Tibial nerve (tissue), 4 donors: ENCODE results near the gene OR1K1. TPM values are rescaled to one million over a fixed set of nuclear protein-coding genes. Genes with fewer than 3 reads are reported as not detected.
"Not testable (repeated sequence)": the region's sequence is repeated elsewhere in the genome, so short reads cannot be mapped to it uniquely, and the experiment has no call there.

Source experiments
- DNase-seq, 2 donors: peaks; one replicate each; pipeline ENCODE4 v3.0.0-alpha.2; 2019; ENCODE audit warnings: low spot score in 2 of 2
- H3K27ac ChIP-seq, 4 donors: fragments of 200-600 bp; sonication (generic) in 3 of 4; one replicate each; pipeline ENCODE4 v1.5.1; 2017 to 2019; ENCODE audit warnings: mild to moderate bottlenecking in 1 of 4
- H3K27me3 ChIP-seq, 2 donors: fragments of 200-600 bp; sonication (generic) in 1 of 2; one replicate each; pipeline versions ENCODE4 v1.5.1 to v1.6.0; 2017 to 2019
- H3K36me3 ChIP-seq, 3 donors: fragments of 200-600 bp; sonication (generic); one replicate each; pipeline ENCODE4 v1.5.1; 2018 to 2019
- H3K4me1 ChIP-seq, 4 donors: fragments of 200-600 bp; sonication (generic) in 3 of 4; one replicate each; pipeline ENCODE4 v1.5.1; 2017 to 2019
- H3K4me3 ChIP-seq, 4 donors: fragments of 200-600 bp; sonication (generic) in 3 of 4; one replicate each; pipeline ENCODE4 v1.5.1; 2017 to 2019; ENCODE audit warnings: mild to moderate bottlenecking in 1 of 4, moderate library complexity in 1 of 4
- H3K9me3 ChIP-seq, 4 donors: fragments of 200-600 bp; sonication (generic) in 3 of 4; one replicate each; pipeline ENCODE4 v1.5.1; 2017 to 2019
- CTCF ChIP-seq, 5 experiments: fragments of 200-600 bp in 3 of 5; fragments of 450-650 bp in 2 of 5; sonication (generic) in 3 of 5; IDR thresholded peaks; one replicate each; pipeline ENCODE4 v1.5.1; 2016 to 2019; ENCODE audit warnings: antibody characterized with exemption in 5 of 5, mild to moderate bottlenecking in 3 of 5, moderate library complexity in 2 of 5
- EP300 ChIP-seq, 2 donors: sonication (generic); formaldehyde crosslinking; IDR thresholded peaks; one replicate each; pipeline ENCODE4 v1.6.1; 2017; ENCODE audit warnings: antibody characterized with exemption in 2 of 2, mild to moderate bottlenecking in 1 of 2
- POLR2A ChIP-seq, 2 donors: fragments of 450-650 bp; IDR thresholded peaks; one replicate each; pipeline ENCODE4 v1.6.1; 2017; ENCODE audit warnings: antibody characterized with exemption in 2 of 2, mild to moderate bottlenecking in 2 of 2, moderate library complexity in 2 of 2
- WGBS, 2 donors: methylation state at CpG; one replicate each; pipeline ENCODE4 v1.1.5; 2018; 5-methylcytosine and 5-hydroxymethylcytosine counted together
- total RNA-seq, 4 donors: library from RNA; depleted of rRNA; stranded (reverse); fragments of >200 nt; gene quantifications; one replicate each; pipeline ENCODE4 v1.1.0, GENCODE V29; 2016

The OR1K1 gene
- total RNA-seq, 4 donors from 2014 or later = not detected

- Histone ChIP-seq H3K4me3 (no peak overlapping the region), H3K9me3 (peaks cover 0 to 5% (median 0%) of the 10 kb centered on the region in 4 donors), H3K4me1 (no peaks in the 10 kb centered on the region), H3K27me3 (no peaks in the 10 kb centered on the region), H3K36me3 (peaks cover 0 to 19% (median 0%) of the 10 kb centered on the region in 3 donors), H3K27ac (no peak overlapping the region)
- 72 to 88% methylated on average over 6 of the region's 6 CpGs for WGBS, 2 donors
- DNase-seq = no peak
- no peak for TF ChIP-seq POLR2A (IDR thresholded peaks at IDR 0.05)
- TF ChIP-seq CTCF (IDR thresholded peaks at IDR 0.05) = no peak
- TF ChIP-seq EP300 (IDR thresholded peaks at IDR 0.05) = no peak
Measured at GRCh38 chr9:122797316-122798063, 2.4 kb upstream of the OR1K1 start.

- peaks cover 0 to 17% (median 0%) of the 10 kb centered on the region in 3 donors for H3K36me3 ChIP-seq
- H3K27ac ChIP-seq = no peak overlapping the region
- H3K4me1 ChIP-seq = peaks cover 0 to 6% (median 0%) of the 10 kb centered on the region in 4 donors
- WGBS, 2 donors = 84 to 90% methylated on average over 4 of the region's 4 CpGs
- H3K27me3 ChIP-seq = no peaks in the 10 kb centered on the region
- H3K9me3 ChIP-seq = no peaks in the 10 kb centered on the region
- no peak overlapping the region for H3K4me3 ChIP-seq
- no peak for DNase-seq
- TF ChIP-seq EP300 (IDR thresholded peaks at IDR 0.05) (no peak), CTCF (IDR thresholded peaks at IDR 0.05) (no peak), POLR2A (IDR thresholded peaks at IDR 0.05) (no peak)
Measured at GRCh38 chr9:122806661-122807060, 6.7 kb downstream of the OR1K1 start.

DNA sequence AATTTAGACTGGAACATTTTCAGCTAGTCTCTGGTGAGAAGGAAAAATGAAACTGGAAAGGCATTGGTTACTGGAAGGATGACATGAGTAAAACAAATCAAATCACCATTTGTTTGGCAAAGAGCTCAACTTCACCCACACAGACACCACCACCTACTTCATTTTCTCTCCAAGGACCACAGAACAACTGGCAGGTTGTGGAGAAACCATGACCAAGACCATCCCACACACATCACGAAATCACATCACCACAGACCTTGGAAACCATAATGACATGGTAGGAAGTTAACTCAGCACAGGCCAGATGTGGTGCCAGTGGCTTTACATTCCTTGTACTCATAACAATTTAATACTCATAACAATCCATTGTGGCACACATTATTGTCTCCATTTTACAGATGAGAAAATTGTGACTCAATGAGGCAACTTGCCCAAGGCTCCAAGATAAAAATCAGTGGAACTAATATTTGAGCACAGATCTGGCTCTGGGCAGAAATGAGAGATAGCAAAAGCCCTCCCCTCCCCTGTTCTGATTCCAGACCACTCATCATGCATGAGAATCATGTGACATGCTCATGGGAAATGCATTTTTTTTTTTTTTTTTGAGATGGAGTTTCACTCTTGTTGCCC lies 7.5 kb downstream of the OR1K1 start:
- Histone ChIP-seq H3K4me3 (no peak overlapping the region), H3K27ac (no peak overlapping the region), H3K9me3 (no peaks in the 10 kb centered on the region), H3K4me1 (peaks cover 0 to 6% (median 0%) of the 10 kb centered on the region in 4 donors), H3K27me3 (no peaks in the 10 kb centered on the region), H3K36me3 (peaks cover 0 to 13% (median 0%) of the 10 kb centered on the region in 3 donors)
- DNase-seq = no peak
- 40 to 65% methylated on average over 1 of the region's 1 CpG for WGBS, 2 donors
- TF ChIP-seq CTCF (IDR thresholded peaks at IDR 0.05) (no peak), EP300 (IDR thresholded peaks at IDR 0.05) (no peak), POLR2A (IDR thresholded peaks at IDR 0.05) (no peak)

DNA sequence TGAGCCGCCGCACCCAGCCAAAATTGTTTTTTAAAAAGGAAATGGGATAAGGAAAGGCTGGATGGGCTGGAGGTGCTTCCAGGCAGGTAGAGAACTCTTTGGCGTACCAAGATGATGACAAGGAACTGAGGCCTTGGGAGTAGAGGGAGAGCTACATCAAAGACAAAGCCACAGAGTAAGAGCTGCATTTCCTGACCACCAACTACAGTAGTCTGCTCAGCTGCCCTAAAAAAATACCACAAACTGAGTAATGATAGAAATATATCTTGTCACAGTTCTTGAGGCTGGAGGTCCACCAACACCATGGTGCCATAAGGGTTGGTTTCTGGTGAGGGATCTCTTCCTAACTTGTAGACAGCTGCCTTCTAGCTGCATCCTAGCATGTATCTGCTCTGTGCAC lies 8.2 kb downstream of the OR1K1 start:
- WGBS, 2 donors = 92 to 95% methylated on average over 3 of the region's 3 CpGs
- TF ChIP-seq CTCF (IDR thresholded peaks at IDR 0.05) (no peak), POLR2A (IDR thresholded peaks at IDR 0.05) (no peak), EP300 (IDR thresholded peaks at IDR 0.05) (no peak)
- no peak for DNase-seq

GRCh38 chr9:122809261-122809660 lies 9.3 kb downstream of the OR1K1 start:
- H3K4me1 ChIP-seq, H3K27ac ChIP-seq, H3K4me3 ChIP-seq, H3K36me3 ChIP-seq, H3K27me3 ChIP-seq, H3K9me3 ChIP-seq, DNase-seq: not testable (repeated sequence)
- 75 to 82% methylated on average over 7 of the region's 7 CpGs for WGBS, 2 donors

More for the DNA sequence above, 8.2 kb downstream of the OR1K1 start:
- Histone ChIP-seq H3K36me3 (peaks cover 0 to 10% (median 0%) of the 10 kb centered on the region in 3 donors), H3K4me3 (no peak overlapping the region), H3K4me1 (peaks cover 0 to 6% (median 0%) of the 10 kb centered on the region in 4 donors), H3K27ac (no peak overlapping the region), H3K9me3 (no peaks in the 10 kb centered on the region), H3K27me3 (no peaks in the 10 kb centered on the region)
